Fibroblast of the aortic adventitia (primary cell): ENCODE data around the gene IRX2. TPM values are rescaled to one million over a fixed set of nuclear protein-coding genes. Genes with fewer than 3 reads are reported as not detected.

Source experiments
- DNase-seq: peaks from one replicate; pipeline ENCODE4 v3.0.0-alpha.2; 2010; ENCODE audit warnings: low read depth
- H3K4me3 ChIP-seq: 2 replicates; pipeline ENCODE4 v1.5.1; 2011; ENCODE audit warnings: low read depth, mild to moderate bottlenecking, control low read depth, low read length, moderate library complexity
- CTCF ChIP-seq: IDR thresholded peaks from 2 replicates; pipeline ENCODE4 v1.5.1; 2011; ENCODE audit warnings: mild to moderate bottlenecking, low read length, control low read depth, inconsistent platforms; ENCODE audit not compliant: insufficient read depth
- total RNA-seq: library from RNA; depleted of rRNA; stranded (reverse); fragments of >200 nt; gene quantifications from 2 replicates; pipeline ENCODE4 v1.2.3, GENCODE V29; 2012; ENCODE audit warnings: low replicate concordance

IRX2 gene
- total RNA-seq, 1 donor: 0.90 TPM

- H3K4me3 ChIP-seq: no peak overlapping the region
- no peak for DNase-seq
- no peak for TF ChIP-seq CTCF
Measured at GRCh38 chr5:2719332-2719731, 32.1 kb downstream of the IRX2 start.

- no peak for DNase-seq
- H3K4me3 ChIP-seq: no peak overlapping the region
- no peak for TF ChIP-seq CTCF
Measured at GRCh38 chr5:2718115-2718514, 33.4 kb downstream of the IRX2 start.

- no peak for TF ChIP-seq CTCF
- no peak overlapping the region for H3K4me3 ChIP-seq
- no peak for DNase-seq
Measured at GRCh38 chr5:2715856-2716255, 35.6 kb downstream of the IRX2 start.

GRCh38 chr5:2714805-2715204 is 36.7 kb downstream of the IRX2 start:
- H3K4me3 ChIP-seq: no peak overlapping the region
- no peak for TF ChIP-seq CTCF
- no peak for DNase-seq

GRCh38 chr5:2714026-2714425 is 37.5 kb downstream of the IRX2 start:
- DNase-seq: no peak
- no peak for TF ChIP-seq CTCF
- H3K4me3 ChIP-seq: no peak overlapping the region

- H3K4me3 ChIP-seq: no peak overlapping the region
- DNase-seq: no peak
- no peak for TF ChIP-seq CTCF
Measured at GRCh38 chr5:2711446-2712425, 39.7 kb downstream of the IRX2 start.

GRCh38 chr5:2710910-2711309 is 40.6 kb downstream of the IRX2 start:
- no peak for TF ChIP-seq CTCF
- no peak for DNase-seq
- no peak overlapping the region for H3K4me3 ChIP-seq
